Spleen (tissue), 11 donors: ENCODE results near the gene GRIK4. TPM values are rescaled to one million over a fixed set of nuclear protein-coding genes. Genes with fewer than 3 reads are reported as not detected.

Source experiments
- DNase-seq: peaks from one replicate; pipeline ENCODE4 v3.0.0-alpha.2; 2020
- H3K27ac ChIP-seq, 8 donors: fragments of 200-600 bp; sonication (generic) in 7 of 8; 1 replicate in 4 of 8; 2 replicates in 4 of 8; pipeline versions ENCODE4 v1.5.0 to v1.8.0; 2016 to 2021; ENCODE audit warnings: inconsistent platforms in 4 of 8, mild to moderate bottlenecking in 4 of 8, moderate library complexity in 1 of 8
- H3K27me3 ChIP-seq, 7 donors: fragments of 200-600 bp; sonication (generic) in 6 of 7; replicated peaks in 1 of 7; 1 replicate in 4 of 7; 2 replicates in 3 of 7; pipeline versions ENCODE4 v1.5.0 to v1.8.0; 2016 to 2021; ENCODE audit warnings: inconsistent platforms in 3 of 7, mild to moderate bottlenecking in 1 of 7
- H3K36me3 ChIP-seq, 6 donors: fragments of 200-600 bp; sonication (generic) in 5 of 6; 1 replicate in 4 of 6; 2 replicates in 2 of 6; pipeline versions ENCODE4 v1.5.0 to v1.8.0; 2016 to 2021; ENCODE audit warnings: inconsistent platforms in 2 of 6
- H3K4me1 ChIP-seq, 6 donors: fragments of 200-600 bp; sonication (generic) in 5 of 6; 1 replicate in 3 of 6; 2 replicates in 3 of 6; pipeline versions ENCODE4 v1.5.0 to v1.8.0; 2016 to 2021; ENCODE audit warnings: inconsistent platforms in 3 of 6
- H3K4me3 ChIP-seq, 8 donors: fragments of 200-600 bp; sonication (generic) in 7 of 8; 1 replicate in 4 of 8; 2 replicates in 4 of 8; pipeline versions ENCODE4 v1.5.0 to v1.8.0; 2016 to 2021; ENCODE audit warnings: inconsistent platforms in 4 of 8, mild to moderate bottlenecking in 4 of 8, moderate library complexity in 2 of 8
- H3K9me3 ChIP-seq, 8 donors: fragments of 200-600 bp; sonication (generic) in 7 of 8; 1 replicate in 4 of 8; 2 replicates in 4 of 8; pipeline versions ENCODE4 v1.5.0 to v1.8.0; 2016 to 2021; ENCODE audit warnings: inconsistent platforms in 4 of 8
- POLR2A ChIP-seq, 3 donors: fragments of 450-650 bp; IDR thresholded peaks; one replicate each; pipeline ENCODE4 v1.5.1; 2017; ENCODE audit warnings: antibody characterized with exemption in 3 of 3, mild to moderate bottlenecking in 1 of 3
- POLR2AphosphoS5 ChIP-seq, 3 donors: sonication (generic); formaldehyde crosslinking; IDR thresholded peaks; one replicate each; pipeline ENCODE4 v1.5.1; 2017; ENCODE audit warnings: antibody characterized with exemption in 3 of 3
- WGBS, 5 donors: extraction: QIAGEN DNeasy Blood & Tissue Kit in 3 of 5; methylation state at CpG; one replicate each; pipeline versions ENCODE4 v1.1.5 to v1.1.7; 2013 to 2018; 5-methylcytosine and 5-hydroxymethylcytosine counted together
- intact Hi-C: fragments of 100-400 bp; cut with DNase I; formaldehyde crosslinking; loops from one replicate; pipeline ENCODE4 v1.15.0; 2023; ENCODE audit warnings: low total_unique reads
- polyA plus RNA-seq, 3 donors: library from polyadenylated mRNA; stranded (reverse); fragments of 200-250 nt; gene quantifications; one replicate each; pipeline ENCODE4 v1.2.1, GENCODE V29; 2013
- total RNA-seq, 7 donors: library from RNA; depleted of rRNA in 3 of 7; stranded (reverse); fragments of >200 nt in 3 of 7; fragmentation: NEBNext Ultra II Directional in 4 of 7; extraction: Animal tissue kit (Norgen Biotek cat#: 25700) in 4 of 7; gene quantifications; one replicate each; pipeline versions ENCODE4 v1.1.0 to v1.2.1, GENCODE V29; 2016 to 2021
- TF ChIP-seq, protein P1 (sequence below), 11 experiments: fragments of 200-600 bp in 7 of 11; fragments of 450-650 bp in 4 of 11; sonication (generic) in 4 of 11; IDR thresholded peaks in 8 of 11; conservative IDR thresholded peaks in 3 of 11; 1 replicate in 7 of 11; 2 replicates in 4 of 11; pipeline versions ENCODE4 v1.4.0 to v1.8.0; 2016 to 2021; ENCODE audit warnings: antibody characterized with exemption in 11 of 11, inconsistent platforms in 4 of 11, mild to moderate bottlenecking in 1 of 11
- donor health status: healthy with polysubstance abuse.
- donor health status: DM: no; HTN: no; CAD: no; lungs with moderate emphysema.
- donor health status: DM: no; HTN: no; CAD: no.
- donor health status: Bipolar disorder and iron deficiency.
- donor health status: healthy.
- donor health status: DM: no; HTN: no; CAD: no.
- donor health status: DM: yes; HTN: yes; CAD: no.

The GRIK4 gene
- total and polyA plus RNA-seq, 10 donors: 0.04 to 2.4 (median 0.59) TPM

DNA sequence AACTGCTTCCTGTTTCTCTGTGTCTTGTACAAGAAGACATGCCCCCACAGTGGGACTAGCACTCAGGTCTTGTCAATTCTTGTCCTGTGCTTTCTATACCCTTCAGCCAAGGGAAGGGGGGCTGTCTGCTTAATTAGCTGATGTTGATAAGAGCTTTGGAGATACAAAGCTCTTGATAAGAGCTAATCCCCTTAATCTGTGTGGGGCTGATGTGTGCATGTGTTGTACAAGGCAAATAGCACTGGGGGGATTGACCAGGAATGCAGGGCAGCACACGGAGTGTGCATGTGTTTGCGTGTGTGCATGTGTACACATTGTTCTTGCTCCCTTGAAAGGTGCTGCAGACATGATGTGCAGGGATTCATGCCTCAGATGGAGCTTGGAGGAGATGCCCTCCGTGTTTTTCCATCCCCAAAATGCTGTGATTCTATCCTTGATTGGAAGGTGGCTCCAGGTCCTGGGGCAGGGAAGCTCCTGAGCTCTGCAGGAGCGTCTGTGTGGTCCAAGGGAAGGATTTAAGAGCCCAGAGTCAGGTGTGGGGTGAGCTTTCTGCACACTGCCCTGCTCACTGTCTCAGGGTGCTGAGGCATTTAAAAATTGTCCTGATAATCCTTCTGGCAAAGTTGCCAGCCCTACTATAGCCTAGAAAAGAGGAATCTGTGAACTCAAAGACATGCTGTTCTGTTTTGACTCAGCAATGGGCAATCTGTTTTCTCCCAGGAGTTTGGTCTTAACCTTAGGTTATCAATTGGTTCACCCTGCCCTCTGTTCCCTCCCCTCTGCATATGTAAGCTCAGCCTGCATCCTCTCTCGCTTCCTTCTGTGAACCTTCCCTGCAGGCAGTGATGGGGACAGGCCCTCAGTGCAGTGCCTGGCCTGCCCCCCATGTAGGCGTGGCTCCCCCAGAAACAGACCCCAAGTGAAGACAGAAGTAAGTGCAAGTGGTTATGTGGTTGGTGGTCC lies 102.0 kb downstream of the GRIK4 start:
- H3K9me3 ChIP-seq: peaks cover 0 to 16% (median 12%) of the 10 kb centered on the region in 8 donors
- whole genome bisulfite sequencing, 5 donors: 68 to 80% (median 73%) methylated on average over 6 of the region's 6 CpGs
- H3K27me3 ChIP-seq: no peaks in the 10 kb centered on the region
- DNase-seq: no peak
- H3K27ac ChIP-seq: peak overlapping the region in 6 of 8 donors; percentile 5 to 69 (median 56)
- no peaks in the 10 kb centered on the region for H3K36me3 ChIP-seq
- H3K4me3 ChIP-seq: no peak overlapping the region
- TF ChIP-seq POLR2A (IDR thresholded peaks at IDR 0.05) (no peak), POLR2AphosphoS5 (IDR thresholded peaks at IDR 0.05) (no peak)
- TF ChIP-seq, protein P1, sequence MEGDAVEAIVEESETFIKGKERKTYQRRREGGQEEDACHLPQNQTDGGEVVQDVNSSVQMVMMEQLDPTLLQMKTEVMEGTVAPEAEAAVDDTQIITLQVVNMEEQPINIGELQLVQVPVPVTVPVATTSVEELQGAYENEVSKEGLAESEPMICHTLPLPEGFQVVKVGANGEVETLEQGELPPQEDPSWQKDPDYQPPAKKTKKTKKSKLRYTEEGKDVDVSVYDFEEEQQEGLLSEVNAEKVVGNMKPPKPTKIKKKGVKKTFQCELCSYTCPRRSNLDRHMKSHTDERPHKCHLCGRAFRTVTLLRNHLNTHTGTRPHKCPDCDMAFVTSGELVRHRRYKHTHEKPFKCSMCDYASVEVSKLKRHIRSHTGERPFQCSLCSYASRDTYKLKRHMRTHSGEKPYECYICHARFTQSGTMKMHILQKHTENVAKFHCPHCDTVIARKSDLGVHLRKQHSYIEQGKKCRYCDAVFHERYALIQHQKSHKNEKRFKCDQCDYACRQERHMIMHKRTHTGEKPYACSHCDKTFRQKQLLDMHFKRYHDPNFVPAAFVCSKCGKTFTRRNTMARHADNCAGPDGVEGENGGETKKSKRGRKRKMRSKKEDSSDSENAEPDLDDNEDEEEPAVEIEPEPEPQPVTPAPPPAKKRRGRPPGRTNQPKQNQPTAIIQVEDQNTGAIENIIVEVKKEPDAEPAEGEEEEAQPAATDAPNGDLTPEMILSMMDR (IDR thresholded peaks at IDR 0.05 in 8 of 11, conservative IDR thresholded peaks at IDR 0.05 in 3 of 11): no peak
- H3K4me1 ChIP-seq: peaks cover 0 to 40% (median 24%) of the 10 kb centered on the region in 6 donors
- intact Hi-C loops: no loop called here

DNA sequence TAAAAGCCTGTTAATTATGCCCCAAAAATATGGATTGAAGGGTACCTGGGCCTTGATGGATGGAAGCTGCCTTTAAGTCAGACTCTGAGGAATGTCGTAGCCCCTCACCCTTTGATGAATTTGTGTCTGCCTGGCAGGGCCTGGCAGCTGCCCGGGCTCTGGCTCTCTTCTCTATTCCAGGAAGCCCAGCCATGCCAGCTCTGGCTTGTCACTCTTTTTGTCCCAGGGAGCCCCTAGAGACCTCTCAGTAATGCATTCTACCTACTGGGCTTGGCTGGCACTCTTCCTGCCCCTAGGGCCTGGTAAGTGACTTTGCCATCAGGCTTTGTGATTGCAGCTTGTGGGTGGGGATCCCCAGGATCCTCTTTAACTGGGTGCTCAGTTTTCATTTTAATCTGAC lies 103.8 kb downstream of the GRIK4 start:
- intact Hi-C loops: no loop called here
- Histone ChIP-seq H3K9me3 (peaks cover 0 to 26% (median 22%) of the 10 kb centered on the region in 8 donors), H3K36me3 (no peaks in the 10 kb centered on the region), H3K4me1 (peaks cover 0 to 31% (median 21%) of the 10 kb centered on the region in 6 donors), H3K27me3 (no peaks in the 10 kb centered on the region), H3K4me3 (no peak overlapping the region), H3K27ac (no peak overlapping the region)
- TF ChIP-seq POLR2AphosphoS5 (IDR thresholded peaks at IDR 0.05) (no peak), POLR2A (IDR thresholded peaks at IDR 0.05) (no peak)
- TF ChIP-seq, protein P1 (IDR thresholded peaks at IDR 0.05 in 8 of 11, conservative IDR thresholded peaks at IDR 0.05 in 3 of 11): no peak
- WGBS, 5 donors: 39 to 77% (median 66%) methylated on average over 2 of the region's 2 CpGs
- DNase-seq: no peak

DNA sequence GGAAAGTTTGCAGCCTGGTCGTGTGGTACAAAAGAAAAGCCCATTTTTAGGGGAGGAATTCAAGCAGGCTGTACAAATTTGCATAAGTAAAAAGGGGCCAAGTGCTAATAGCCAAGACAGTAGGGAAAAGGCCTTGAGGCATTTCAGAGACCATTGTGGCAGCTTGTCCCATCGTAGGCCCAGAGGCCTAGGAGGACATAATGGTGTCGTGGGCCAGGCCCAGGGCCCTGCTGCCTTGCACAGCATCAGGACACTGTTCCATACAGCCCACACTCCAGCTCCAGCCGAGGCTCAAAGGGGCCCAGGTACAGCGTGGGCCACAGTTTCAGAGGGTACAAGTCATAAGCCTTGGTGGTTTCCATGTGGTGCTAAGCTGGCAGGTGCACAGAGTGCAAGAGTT lies 106.9 kb downstream of the GRIK4 start:
- Histone ChIP-seq H3K27me3 (no peaks in the 10 kb centered on the region), H3K9me3 (peaks cover 0 to 26% (median 22%) of the 10 kb centered on the region in 8 donors), H3K4me1 (peaks cover 0 to 10% (median 2%) of the 10 kb centered on the region in 6 donors), H3K27ac (no peak overlapping the region), H3K36me3 (no peaks in the 10 kb centered on the region), H3K4me3 (no peak overlapping the region)
- intact Hi-C loops: no loop called here
- no peak for DNase-seq
- no peak for TF ChIP-seq POLR2AphosphoS5 (IDR thresholded peaks at IDR 0.05)
- no peak for TF ChIP-seq POLR2A (IDR thresholded peaks at IDR 0.05)
- TF ChIP-seq, protein P1 (IDR thresholded peaks at IDR 0.05 in 8 of 11, conservative IDR thresholded peaks at IDR 0.05 in 3 of 11): no peak
- 74 to 92% (median 92%) methylated on average over 5 of the region's 5 CpGs for WGBS, 5 donors
